SJSA1 (cell line): Measurements from ENCODE around the gene TIAL1. TPM values are rescaled to one million over a fixed set of nuclear protein-coding genes. Genes with fewer than 3 reads are reported as not detected.
A peak's percentile ranks its signal among the peaks of the same experiment; 100 is the strongest.

Source experiments
- DNase-seq, 2 experiments: peaks; one replicate each; pipeline ENCODE4 v3.0.0-alpha.2; 2015 to 2020; ENCODE audit warnings: low spot score in 2 of 2, low read depth in 1 of 2
- H3K27ac ChIP-seq: fragments of 250-450 bp; sonication (Bioruptor Pico); 2 replicates; pipeline ENCODE4 v1.5.1; 2020; ENCODE audit warnings: mild to moderate bottlenecking, moderate library complexity
- H3K27me3 ChIP-seq: fragments of 250-450 bp; sonication (Bioruptor Pico); replicated peaks from 2 replicates; pipeline ENCODE4 v1.5.1; 2020; ENCODE audit warnings: mild to moderate bottlenecking, moderate library complexity
- H3K36me3 ChIP-seq: fragments of 250-450 bp; sonication (Bioruptor Pico); 2 replicates; pipeline ENCODE4 v1.5.1; 2020; ENCODE audit warnings: mild to moderate bottlenecking
- H3K4me1 ChIP-seq: fragments of 250-450 bp; sonication (Bioruptor Pico); replicated peaks from 2 replicates; pipeline ENCODE4 v1.6.1; 2021; ENCODE audit warnings: mild to moderate bottlenecking
- H3K4me3 ChIP-seq: fragments of 250-450 bp; sonication (Bioruptor Pico); 2 replicates; pipeline ENCODE4 v1.5.1; 2020; ENCODE audit warnings: mild to moderate bottlenecking
- H3K9me3 ChIP-seq: fragments of 250-450 bp; sonication (Bioruptor Pico); replicated peaks from 2 replicates; pipeline ENCODE4 v1.5.1; 2020; ENCODE audit warnings: mild to moderate bottlenecking
- total RNA-seq: library from RNA; depleted of rRNA; stranded (reverse); fragments of >200 nt; shearing (Covaris generic); gene quantifications from 2 replicates; pipeline ENCODE4 v1.2.3, GENCODE V29; 2014; rRNA removed

Gene TIAL1
- total RNA-seq, 1 experiment from 2014 or later, result 47.8 TPM

DNA sequence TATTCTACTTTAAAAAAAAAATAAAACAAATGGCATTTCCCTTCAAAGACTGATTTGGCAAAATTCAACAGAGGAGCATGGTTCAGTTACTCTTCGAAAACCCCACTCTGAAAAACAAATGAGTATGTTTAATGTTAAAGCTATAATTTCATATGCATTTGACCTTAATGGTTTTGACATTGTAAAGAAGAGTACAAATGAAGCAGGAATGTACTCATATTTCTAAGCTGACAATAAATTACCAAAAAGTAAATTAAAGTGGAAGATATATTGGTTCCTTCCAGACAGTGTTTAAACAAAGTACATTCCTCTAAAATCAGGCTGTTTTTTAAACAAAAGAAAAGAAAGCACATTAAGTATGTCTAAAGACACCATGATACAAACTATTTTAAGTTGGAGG lies 70.6 kb downstream of the TIAL1 start:
- peak in 1 of 2 experiments; percentile 34 for DNase-seq
- H3K9me3 ChIP-seq, result no peaks in the 10 kb centered on the region
- H3K27ac ChIP-seq, result no peak overlapping the region
- no peaks in the 10 kb centered on the region for H3K27me3 ChIP-seq
- H3K4me1 ChIP-seq, result peaks cover 75% of the 10 kb centered on the region
- H3K36me3 ChIP-seq, result peaks cover 11% of the 10 kb centered on the region; the same call in 1 of the 2 replicates
- no peak overlapping the region for H3K4me3 ChIP-seq

DNA sequence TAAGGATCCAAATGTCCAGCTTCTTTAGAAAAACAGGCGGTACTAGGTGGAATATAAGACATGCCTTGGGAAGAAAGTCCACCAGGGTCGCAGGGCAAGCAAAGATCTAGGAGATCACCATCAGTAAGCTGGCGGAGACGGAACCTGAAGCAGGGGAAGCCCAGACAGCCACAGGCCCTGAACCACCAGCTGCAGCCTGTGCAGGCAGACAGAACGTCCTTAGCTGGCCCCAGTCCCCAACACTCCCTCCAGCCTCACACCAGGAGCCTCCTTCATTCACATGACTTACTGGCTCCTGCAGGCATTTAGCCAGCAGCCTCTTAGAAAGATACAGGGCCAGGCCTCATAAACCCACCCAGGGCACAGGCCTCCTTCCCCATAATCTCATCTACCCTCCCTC lies 71.6 kb downstream of the TIAL1 start:
- H3K27ac ChIP-seq, result no peak overlapping the region
- no peaks in the 10 kb centered on the region for H3K27me3 ChIP-seq
- H3K4me1 ChIP-seq, result peaks cover 68% of the 10 kb centered on the region
- no peak for DNase-seq
- H3K9me3 ChIP-seq, result no peaks in the 10 kb centered on the region
- peaks cover 11% of the 10 kb centered on the region; the same call in 1 of the 2 replicates for H3K36me3 ChIP-seq
- no peak overlapping the region for H3K4me3 ChIP-seq

DNA sequence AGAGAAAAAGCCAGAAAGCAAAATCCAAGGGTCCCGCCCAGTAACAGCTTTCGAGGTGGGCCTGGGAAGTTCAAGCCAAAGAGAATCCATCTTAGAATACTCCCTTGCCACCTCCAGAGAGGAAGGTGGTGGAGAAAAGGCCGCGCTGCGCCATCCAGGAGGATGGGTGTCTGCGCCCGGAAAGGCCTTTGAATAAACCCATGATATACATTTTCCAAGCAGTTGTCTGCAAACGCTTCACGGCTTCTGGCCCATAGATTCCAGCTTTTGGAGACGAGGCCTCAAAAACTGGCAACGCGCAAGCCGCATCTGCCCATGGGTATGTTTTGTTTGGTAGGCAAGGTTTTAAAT lies 72.1 kb downstream of the TIAL1 start:
- DNase-seq, result no peak
- no peaks in the 10 kb centered on the region for H3K27me3 ChIP-seq
- H3K36me3 ChIP-seq, result peaks cover 11% of the 10 kb centered on the region; the same call in 1 of the 2 replicates
- H3K4me1 ChIP-seq, result peaks cover 68% of the 10 kb centered on the region
- no peaks in the 10 kb centered on the region for H3K9me3 ChIP-seq
- H3K4me3 ChIP-seq, result no peak overlapping the region
- no peak overlapping the region for H3K27ac ChIP-seq

DNA sequence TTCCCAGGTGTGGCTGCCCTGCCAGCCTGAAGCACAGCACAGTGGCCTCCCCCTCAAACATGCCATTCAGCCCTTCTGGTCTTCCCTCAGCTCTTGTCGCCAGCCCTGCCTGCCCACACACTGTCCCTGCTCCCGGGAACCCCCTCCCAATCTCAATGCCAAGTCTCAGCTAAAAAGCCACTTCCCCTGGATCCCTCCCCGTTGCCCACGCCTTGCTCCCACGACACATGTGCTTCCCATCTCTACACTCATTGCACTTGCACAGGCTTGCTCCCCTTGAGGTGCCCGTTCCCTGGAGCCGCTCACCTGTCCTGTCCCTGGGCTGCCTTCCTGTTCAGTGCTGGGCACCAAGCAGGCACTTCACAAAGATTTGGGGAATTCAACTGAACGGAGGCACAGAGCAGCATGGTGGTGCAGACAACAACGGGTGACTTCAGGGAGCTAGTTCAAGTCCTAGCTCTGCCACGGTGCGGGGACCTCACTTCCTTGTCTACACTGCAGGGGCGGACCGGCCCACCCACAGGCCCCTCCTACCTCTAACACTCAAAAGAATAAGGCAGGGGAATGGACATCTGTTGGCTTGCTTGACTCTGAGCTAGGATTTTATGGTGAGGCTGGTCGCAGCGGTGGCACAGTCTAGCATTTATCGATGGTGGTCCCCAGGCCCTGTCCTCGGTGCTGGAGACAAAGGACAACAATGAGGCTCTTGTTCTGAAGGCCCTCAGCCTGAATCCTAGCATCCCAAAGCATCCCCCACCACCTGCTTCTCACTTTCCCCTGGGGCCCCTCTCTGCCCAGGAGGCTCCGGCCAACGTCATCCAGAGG lies 72.7 kb downstream of the TIAL1 start:
- H3K4me1 ChIP-seq, result peaks cover 65% of the 10 kb centered on the region
- H3K4me3 ChIP-seq, result no peak overlapping the region
- peaks cover 11% of the 10 kb centered on the region; the same call in 1 of the 2 replicates for H3K36me3 ChIP-seq
- no peaks in the 10 kb centered on the region for H3K9me3 ChIP-seq
- no peaks in the 10 kb centered on the region for H3K27me3 ChIP-seq
- no peak overlapping the region for H3K27ac ChIP-seq
- DNase-seq, result no peak

Other genes with a start within 250 kb of the TIAL1 start
- 9.7 and 27.7 TPM in 2 replicates for gene RGS10, start 54.2 kb downstream of the TIAL1 start, total RNA-seq
- 12.6 and 19.7 TPM in 2 replicates for gene BAG3, start 54.4 kb upstream of the TIAL1 start, total RNA-seq
- 39.9 and 46.3 TPM in 2 replicates for gene INPP5F, start 129.1 kb upstream of the TIAL1 start, total RNA-seq